Esophagus (tissue), 2 donors: ENCODE measurements around the gene FAM83E. TPM values are rescaled to one million over a fixed set of nuclear protein-coding genes. Genes with fewer than 3 reads are reported as not detected.
"Not testable (repeated sequence)": the region's sequence is repeated elsewhere in the genome, so short reads cannot be mapped to it uniquely, and the experiment has no call there.

Source experiments
- H3K27ac ChIP-seq, 2 donors: one replicate each; pipeline ENCODE4 v1.5.1; 2013; ENCODE audit warnings: low read depth in 2 of 2, mild to moderate bottlenecking in 2 of 2, inconsistent platforms in 1 of 2, low read length in 1 of 2, moderate library complexity in 1 of 2
- H3K27me3 ChIP-seq, 2 donors: one replicate each; pipeline ENCODE4 v1.6.1; 2013; ENCODE audit warnings: low read length in 2 of 2, control low read depth in 1 of 2, mild to moderate bottlenecking in 1 of 2; ENCODE audit not compliant: insufficient read depth in 2 of 2, control insufficient read depth in 1 of 2
- H3K36me3 ChIP-seq, 2 donors: one replicate each; pipeline ENCODE4 v1.6.1; 2013; ENCODE audit warnings: low read length in 1 of 2; ENCODE audit not compliant: control insufficient read depth in 2 of 2, insufficient read depth in 2 of 2
- H3K4me1 ChIP-seq, 2 donors: one replicate each; pipeline ENCODE4 v1.6.1; 2013; ENCODE audit warnings: low read length in 1 of 2; ENCODE audit not compliant: control insufficient read depth in 2 of 2, insufficient read depth in 2 of 2
- H3K4me3 ChIP-seq, 2 donors: one replicate each; pipeline ENCODE4 v1.5.1; 2013; ENCODE audit warnings: low read length in 2 of 2, mild to moderate bottlenecking in 2 of 2, low read depth in 1 of 2, moderate library complexity in 1 of 2
- H3K9me3 ChIP-seq, 2 donors: one replicate each; pipeline ENCODE4 v1.6.1; 2013; ENCODE audit warnings: mild to moderate bottlenecking in 2 of 2, low read depth in 1 of 2, low read length in 1 of 2, moderate library complexity in 1 of 2; ENCODE audit not compliant: control insufficient read depth in 2 of 2, insufficient read depth in 1 of 2
- WGBS, 2 donors: extraction: QIAGEN DNeasy Blood & Tissue Kit; methylation state at CpG; one replicate each; pipeline ENCODE4 v1.1.7; 2013; 5-methylcytosine and 5-hydroxymethylcytosine counted together
- polyA plus RNA-seq, 2 donors: library from polyadenylated mRNA; stranded (reverse); fragments of 200-250 nt; gene quantifications; one replicate each; pipeline ENCODE4 v1.2.3, GENCODE V29; 2013
- donor health status: healthy with polysubstance abuse.
- donor health status: Bipolar disorder and iron deficiency.

The FAM83E gene
- polyA plus RNA-seq, 2 donors, result 6.5 to 26.7 TPM

- 1% methylated on average over 60 to 67 of the region's 67 CpGs for WGBS, 2 donors
- peaks cover 0 to 10% of the 10 kb centered on the region in 2 donors for H3K4me1 ChIP-seq
Observed at GRCh38 chr19:48635263-48635965, 20.5 kb upstream of the FAM83E start.

GRCh38 chr19:48634424-48635262, 19.8 kb upstream of the FAM83E start:
- Histone ChIP-seq H3K27me3 (no peaks in the 10 kb centered on the region), H3K27ac (peak overlapping the region; percentile 98 to 99), H3K4me1 (peaks cover 0 to 13% of the 10 kb centered on the region in 2 donors), H3K9me3 (no peaks in the 10 kb centered on the region), H3K36me3 (peaks cover 0 to 7% of the 10 kb centered on the region in 2 donors), H3K4me3 (peak overlapping the region; percentile 20 to 65)
- WGBS, 2 donors, result 4% methylated on average over 36 to 37 of the region's 37 CpGs

More at GRCh38 chr19:48635263-48635965, 20.5 kb upstream of the FAM83E start:
- Histone ChIP-seq H3K9me3 (no peaks in the 10 kb centered on the region), H3K36me3 (no peaks in the 10 kb centered on the region), H3K27me3 (no peaks in the 10 kb centered on the region), H3K4me3 (peak overlapping the region; percentile 61 to 65), H3K27ac (peak overlapping the region; percentile 98 to 99)

- H3K36me3 ChIP-seq, result peaks cover 0 to 7% of the 10 kb centered on the region in 2 donors
- H3K4me3 ChIP-seq, result no peak overlapping the region
- H3K27me3 ChIP-seq, result no peaks in the 10 kb centered on the region
- H3K9me3 ChIP-seq, result no peaks in the 10 kb centered on the region
- 33 to 35% methylated on average over 7 of the region's 7 CpGs for WGBS, 2 donors
- peaks cover 0 to 13% of the 10 kb centered on the region in 2 donors for H3K4me1 ChIP-seq
- H3K27ac ChIP-seq, result peak overlapping the region; percentile 93 to 99
Observed at GRCh38 chr19:48634036-48634342, 19.1 kb upstream of the FAM83E start.

DNA sequence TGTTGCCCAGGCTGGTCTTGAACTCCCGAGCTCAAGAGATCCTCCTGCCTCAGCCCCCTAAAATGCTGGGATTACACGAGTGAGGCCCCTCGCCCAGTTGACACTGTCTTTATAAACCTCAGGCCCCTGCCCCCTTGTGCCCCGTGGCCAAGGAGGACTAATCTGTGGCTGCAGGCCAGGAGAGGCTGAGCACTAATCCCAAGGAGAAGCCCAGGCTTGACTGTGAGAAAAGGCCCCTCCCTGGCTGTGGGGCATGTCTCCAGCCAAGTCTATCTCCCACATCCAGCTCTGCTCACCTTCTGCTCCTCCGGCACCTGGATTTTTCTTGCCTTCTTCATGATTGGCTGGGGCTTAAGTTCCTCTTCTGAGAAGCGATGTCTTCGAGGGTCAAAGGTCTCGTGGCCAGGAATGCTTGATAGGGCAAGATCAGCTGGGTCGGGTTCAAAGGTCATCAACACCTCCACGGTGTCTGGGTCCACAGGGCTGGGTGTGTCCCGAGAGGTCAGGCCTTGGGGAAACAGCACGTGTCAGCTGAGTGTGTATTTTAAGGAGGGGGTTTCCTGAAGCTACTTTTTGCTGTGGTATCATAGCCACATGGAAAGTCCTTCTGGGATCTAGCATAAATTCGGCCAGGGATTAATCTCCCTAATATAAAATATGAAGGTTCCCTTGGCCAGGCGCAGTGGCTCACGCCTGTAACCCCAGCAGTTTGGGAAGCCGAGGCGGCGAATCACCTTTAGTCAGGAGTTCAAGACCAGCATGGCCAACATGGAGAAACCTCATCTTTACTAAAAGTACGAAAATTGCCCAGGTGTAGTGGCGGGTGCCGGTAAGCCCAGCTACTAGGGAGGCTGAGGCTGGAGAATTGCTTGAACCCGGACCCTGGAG, 18.5 kb upstream of the FAM83E start:
- no peaks in the 10 kb centered on the region for H3K27me3 ChIP-seq

DNA sequence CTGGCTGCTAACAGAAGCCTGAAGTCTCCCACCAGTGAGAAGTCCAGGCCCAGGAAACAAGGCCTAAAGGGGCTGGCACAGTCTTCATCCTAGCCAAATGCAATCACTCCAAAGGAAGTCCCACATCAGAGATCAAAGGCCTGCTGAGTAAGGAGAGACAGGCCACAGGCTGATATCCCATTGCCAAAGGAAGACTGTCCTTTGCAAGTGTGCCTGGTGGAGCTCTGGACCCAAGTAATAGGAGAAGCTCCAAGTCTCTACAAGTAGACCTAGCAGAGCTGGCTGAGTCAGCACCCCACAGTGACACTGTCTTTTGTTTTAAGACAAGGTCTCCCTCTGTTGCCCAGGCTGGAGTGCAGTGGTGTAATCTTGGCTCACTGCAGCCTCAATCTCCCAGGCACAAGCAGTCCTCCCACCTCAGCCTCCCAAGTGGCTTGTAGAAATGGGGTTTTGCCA, 17.8 kb upstream of the FAM83E start:
- Histone ChIP-seq H3K27ac (peak overlapping the region; percentile 93 to 99), H3K9me3 (no peaks in the 10 kb centered on the region), H3K4me3 (no peak overlapping the region), H3K4me1 (peaks cover 0 to 10% of the 10 kb centered on the region in 2 donors), H3K36me3 (peaks cover 0 to 7% of the 10 kb centered on the region in 2 donors), H3K27me3 (no peaks in the 10 kb centered on the region)

More for the DNA sequence above, 18.5 kb upstream of the FAM83E start:
- Histone ChIP-seq H3K4me3 (no peak overlapping the region), H3K9me3 (no peaks in the 10 kb centered on the region), H3K36me3 (peaks cover 0 to 7% of the 10 kb centered on the region in 2 donors), H3K4me1 (peaks cover 0 to 10% of the 10 kb centered on the region in 2 donors), H3K27ac (peak overlapping the region; percentile 93 to 99)
- WGBS, 2 donors, result 51 to 52% methylated on average over 22 of the region's 22 CpGs

- H3K27me3 ChIP-seq, H3K36me3 ChIP-seq, H3K9me3 ChIP-seq, H3K4me3 ChIP-seq: not testable (repeated sequence)
- Histone ChIP-seq H3K27ac (peak overlapping the region; percentile 93 to 99), H3K4me1 (peaks cover 0 to 12% of the 10 kb centered on the region in 2 donors)
- WGBS, 2 donors, result 70 to 75% methylated on average over 11 of the region's 11 CpGs
Observed at GRCh38 chr19:48632286-48632685, 17.4 kb upstream of the FAM83E start.

DNA sequence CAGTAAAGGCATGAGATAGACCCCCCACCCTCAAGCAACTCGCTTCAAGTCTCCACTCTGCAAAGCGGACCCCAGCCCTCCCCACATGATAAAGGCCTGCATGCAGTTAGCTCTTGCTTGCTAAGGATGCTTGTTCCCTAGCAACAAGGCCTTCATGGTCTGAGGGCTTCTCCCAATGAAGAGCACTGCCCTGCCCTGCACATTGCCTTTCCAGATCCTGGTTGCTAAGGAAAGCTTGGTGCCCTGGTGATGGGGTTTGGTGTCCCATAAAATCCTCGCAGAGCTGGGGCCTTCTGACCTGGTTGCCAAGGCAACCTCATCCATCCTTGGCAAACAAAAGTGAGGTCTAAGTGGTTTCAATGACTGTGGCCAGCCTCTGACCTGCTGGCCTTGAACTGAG, 16.3 kb upstream of the FAM83E start:
- peak overlapping the region in 1 of 2 donors; percentile 59 for H3K27ac ChIP-seq
- H3K4me1 ChIP-seq, result peaks cover 0 to 15% of the 10 kb centered on the region in 2 donors

DNA sequence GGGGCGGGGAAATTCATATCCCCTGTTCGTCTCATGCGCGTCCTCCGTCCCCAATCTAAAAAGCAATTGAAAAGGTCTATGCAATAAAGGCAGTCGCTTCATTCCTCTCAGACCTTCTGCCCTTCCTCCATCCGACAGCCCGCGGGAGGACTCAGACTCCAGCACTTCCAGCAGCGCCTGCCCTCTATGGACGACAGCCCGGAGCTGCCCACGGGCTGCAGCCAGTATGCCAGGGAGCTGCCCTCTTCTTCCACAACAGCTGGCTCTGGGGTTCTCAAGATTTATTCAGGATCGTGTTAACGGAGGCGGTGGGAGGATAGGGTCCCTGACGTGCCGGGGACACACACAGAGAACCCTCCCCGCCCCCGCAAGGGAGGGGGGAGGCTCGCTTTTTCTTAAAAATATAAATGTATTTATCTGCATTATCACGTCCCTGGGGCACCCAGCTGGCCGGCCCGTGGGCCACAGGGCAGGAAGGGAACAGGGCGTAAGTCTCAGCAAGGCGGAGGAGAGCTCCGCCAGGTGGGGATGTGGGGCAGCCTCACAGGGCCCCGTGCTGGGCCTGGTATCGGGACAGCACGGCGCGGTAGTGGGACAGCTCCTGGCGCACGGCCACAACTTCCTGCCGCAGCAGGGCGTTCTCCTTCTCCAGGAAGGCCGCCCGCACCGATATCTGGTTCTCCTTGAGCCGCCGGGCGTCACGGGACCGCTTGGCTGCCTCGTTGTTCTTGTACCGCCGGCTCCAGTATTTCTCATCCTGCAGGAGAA, 15.6 kb upstream of the FAM83E start:
- 50 to 61% methylated on average over 41 to 47 of the region's 47 CpGs for WGBS, 2 donors
- Histone ChIP-seq H3K27ac (peak overlapping the region; percentile 59 to 66), H3K4me1 (peaks cover 0 to 21% of the 10 kb centered on the region in 2 donors), H3K27me3 (no peaks in the 10 kb centered on the region), H3K9me3 (no peaks in the 10 kb centered on the region), H3K36me3 (peaks cover 0 to 9% of the 10 kb centered on the region in 2 donors), H3K4me3 (no peak overlapping the region)

More for the DNA sequence above, 16.3 kb upstream of the FAM83E start:
- no peaks in the 10 kb centered on the region for H3K9me3 ChIP-seq
- H3K27me3 ChIP-seq, result no peaks in the 10 kb centered on the region
- H3K36me3 ChIP-seq, result peaks cover 0 to 7% of the 10 kb centered on the region in 2 donors
- no peak overlapping the region for H3K4me3 ChIP-seq
- WGBS, 2 donors, result 72 to 74% methylated on average over 3 of the region's 3 CpGs
